ENCODE data around the gene ELF2. TPM values are rescaled to one million over a fixed set of nuclear protein-coding genes. Genes with fewer than 3 reads are reported as not detected.

The ELF2 gene
- total and polyA plus RNA-seq, 2 of the 8 experiments (the other 6 are each of a cell fraction or from before 2014, with no cell fraction given), result 21.1 to 44.3 TPM

- CTCF ChIA-PET (ENCODE audit: partially characterized antibody), result interaction anchor here (1.3 to 1.4 kb wide), 2 partner anchors 16 to 44 kb away, joined by 3 to 4 read pairs; no protein-coding TSS in a partner anchor
- POLR2A ChIA-PET (ENCODE audit: partially characterized antibody), result no interaction called here
These were observed 53.1 kb downstream of the ELF2 start for GRCh38 chr4:139123910-139124309.

More at GRCh38 chr4:139123910-139124309, 53.1 kb downstream of the ELF2 start:
- TF ChIP-seq CREB1 (IDR thresholded peaks at IDR 0.05) (no peak), PHF8 (conservative IDR thresholded peaks at IDR 0.05; ENCODE audit: low read depth, low read length) (no peak)
- no peak for DNase-seq (ENCODE audit: low read depth in 1 of 2, low spot score in 2 of 2)
- Histone ChIP-seq H4K8ac (ENCODE audit: extremely low read depth, insufficient read depth, low read length) (no peak overlapping the region), H4K5ac (ENCODE audit: insufficient read length, low read depth, low read length) (no peak overlapping the region), H3K18ac (ENCODE audit: extremely low read depth, low read length) (no peak overlapping the region), H3K4me1 (replicated peaks in 1 of 4; ENCODE audit: control insufficient read depth in 3 of 4, insufficient read depth in 4 of 4, low read length in 3 of 4) (peaks cover 0 to 3% (median 1%) of the 10 kb centered on the region in 4 experiments; a peak in 1 of 7 replicates), H4K91ac (replicated peaks; ENCODE audit: insufficient read length, low read length) (no peak overlapping the region), H3K9ac (replicated peaks in 1 of 4; ENCODE audit: extremely low read depth in 1 of 4, low read depth in 3 of 4, low read length in 3 of 4) (no peak overlapping the region), H4K20me1 (replicated peaks in 1 of 2; ENCODE audit: control insufficient read depth in 1 of 2, insufficient read depth in 2 of 2, low read length in 2 of 2) (peaks cover 2 to 3% of the 10 kb centered on the region in 2 experiments), H2BK5ac (ENCODE audit: low read depth, low read length) (no peak overlapping the region), H2BK20ac (ENCODE audit: low read length) (no peak overlapping the region), H3K27me3 (replicated peaks in 1 of 4; ENCODE audit: control insufficient read depth in 3 of 4, extremely low read depth in 1 of 4, insufficient read depth in 3 of 4, low read length in 3 of 4) (no peaks in the 10 kb centered on the region), H2BK15ac (ENCODE audit: low read length) (no peak overlapping the region), H3K4me3 (ENCODE audit: extremely low read depth in 1 of 4, insufficient read depth in 2 of 4, low read depth in 3 of 4, low read length in 4 of 4) (no peak overlapping the region), H3K4ac (replicated peaks; ENCODE audit: insufficient read length, low read depth, low read length) (no peak overlapping the region), H3K4me2 (ENCODE audit: insufficient read depth in 1 of 2, low read depth in 2 of 2, low read length in 2 of 2) (no peak overlapping the region), H3K79me1 (ENCODE audit: low read depth, low read length) (no peaks in the 10 kb centered on the region), H2BK12ac (ENCODE audit: low read depth, low read length) (no peak overlapping the region), H3K36me3 (ENCODE audit: control insufficient read depth in 2 of 4, insufficient read depth in 4 of 4, low read length in 3 of 4) (peaks cover 0 to 19% (median 1%) of the 10 kb centered on the region in 4 experiments; a peak in 2 of 8 replicates), H3K9me3 (ENCODE audit: insufficient read depth in 2 of 2, low read depth in 1 of 2, low read length in 1 of 2) (no peaks in the 10 kb centered on the region), H2AK5ac (ENCODE audit: low read depth, low read length) (no peak overlapping the region), H3K14ac (ENCODE audit: insufficient read length) (no peak overlapping the region), H3K27ac (ENCODE audit: low read depth, low read length) (no peak overlapping the region), H3K79me2 (ENCODE audit: control insufficient read depth in 1 of 2, insufficient read depth in 2 of 2, low read length in 2 of 2) (no peaks in the 10 kb centered on the region), H2BK120ac (replicated peaks; ENCODE audit: low read depth, low read length) (no peak overlapping the region), H3K23ac (ENCODE audit: insufficient read length) (no peak overlapping the region), H2AFZ (ENCODE audit: low read length) (no peak overlapping the region), H3K23me2 (ENCODE audit: low read depth, low read length) (no peaks in the 10 kb centered on the region), H3K56ac (replicated peaks; ENCODE audit: insufficient read length, low read depth, low read length) (no peak overlapping the region)
- no peak for FAIRE-seq
- 95% methylated on average over 2 of the region's 2 CpGs; no CpG with 5 or more reads in 1 of the 2 experiments for WGBS, 2 experiments (ENCODE audit: extremely low coverage in 1 of 2, insufficient coverage in 1 of 2, insufficient read length in 1 of 2, insufficient replicate concordance in 2 of 2, low coverage in 1 of 2, low lambda C conversion rate in 2 of 2, missing lambda C conversion rate in 1 of 2)
